ENCODE results near the gene PLPP4. TPM values are rescaled to one million over a fixed set of nuclear protein-coding genes. Genes with fewer than 3 reads are reported as not detected.

The PLPP4 gene
- total and polyA plus RNA-seq, 9 donors, result 0.15 to 0.72 (median 0.31) TPM; not detected in 3

DNA sequence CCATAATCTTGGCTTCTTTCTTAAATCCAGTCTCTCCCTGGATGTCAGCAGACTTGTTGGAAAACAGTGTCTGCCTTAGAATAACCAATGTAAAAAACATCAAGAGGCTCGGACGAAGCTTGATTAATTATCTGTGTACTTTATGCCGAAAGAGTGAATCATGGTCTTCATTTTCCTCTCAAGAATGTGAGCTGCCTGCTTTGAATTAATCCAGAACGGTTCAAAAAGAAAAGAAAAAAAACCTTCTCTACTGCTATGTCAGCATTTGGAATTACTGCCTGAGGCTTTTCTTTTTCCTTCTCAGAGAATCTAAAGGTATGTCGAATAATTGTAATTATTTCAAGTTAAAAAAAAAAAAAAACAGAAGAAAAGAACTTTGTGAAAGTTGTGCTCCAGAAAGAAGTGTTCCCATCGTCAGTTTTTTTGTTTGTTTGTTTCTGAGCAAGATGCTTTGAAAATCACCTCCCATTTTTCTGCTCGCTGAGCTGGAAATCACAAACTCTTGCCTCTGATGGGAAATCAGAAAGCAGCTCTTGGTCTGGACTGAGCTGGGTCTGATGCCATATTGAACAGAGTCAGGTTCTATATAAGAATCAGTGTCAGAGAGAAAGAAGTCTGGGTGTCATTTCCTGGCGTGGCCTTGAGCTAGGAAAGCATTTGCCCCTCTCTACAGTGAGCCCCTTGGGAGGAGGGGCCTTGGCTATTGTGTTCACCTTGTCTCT, 20.2 kb downstream of the PLPP4 start:
- H3K27ac ChIP-seq, result no peak overlapping the region
- no peaks in the 10 kb centered on the region for H3K27me3 ChIP-seq
- TF ChIP-seq POLR2A (IDR thresholded peaks at IDR 0.05) (no peak), EP300 (IDR thresholded peaks at IDR 0.05) (no peak)
- TF ChIP-seq, protein P1, sequence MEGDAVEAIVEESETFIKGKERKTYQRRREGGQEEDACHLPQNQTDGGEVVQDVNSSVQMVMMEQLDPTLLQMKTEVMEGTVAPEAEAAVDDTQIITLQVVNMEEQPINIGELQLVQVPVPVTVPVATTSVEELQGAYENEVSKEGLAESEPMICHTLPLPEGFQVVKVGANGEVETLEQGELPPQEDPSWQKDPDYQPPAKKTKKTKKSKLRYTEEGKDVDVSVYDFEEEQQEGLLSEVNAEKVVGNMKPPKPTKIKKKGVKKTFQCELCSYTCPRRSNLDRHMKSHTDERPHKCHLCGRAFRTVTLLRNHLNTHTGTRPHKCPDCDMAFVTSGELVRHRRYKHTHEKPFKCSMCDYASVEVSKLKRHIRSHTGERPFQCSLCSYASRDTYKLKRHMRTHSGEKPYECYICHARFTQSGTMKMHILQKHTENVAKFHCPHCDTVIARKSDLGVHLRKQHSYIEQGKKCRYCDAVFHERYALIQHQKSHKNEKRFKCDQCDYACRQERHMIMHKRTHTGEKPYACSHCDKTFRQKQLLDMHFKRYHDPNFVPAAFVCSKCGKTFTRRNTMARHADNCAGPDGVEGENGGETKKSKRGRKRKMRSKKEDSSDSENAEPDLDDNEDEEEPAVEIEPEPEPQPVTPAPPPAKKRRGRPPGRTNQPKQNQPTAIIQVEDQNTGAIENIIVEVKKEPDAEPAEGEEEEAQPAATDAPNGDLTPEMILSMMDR (IDR thresholded peaks at IDR 0.05), result no peak
- H3K36me3 ChIP-seq, result no peaks in the 10 kb centered on the region
- intact Hi-C loops (cut with DNase I), result no loop called here
- no peaks in the 10 kb centered on the region for H3K4me1 ChIP-seq (ENCODE audit: insufficient read depth)
- H3K4me3 ChIP-seq, result no peak overlapping the region
- no peak for DNase-seq
- H3K9me3 ChIP-seq, result no peaks in the 10 kb centered on the region
- WGBS, 3 donors, result 17 to 21% (median 20%) methylated on average over 8 of the region's 8 CpGs

DNA sequence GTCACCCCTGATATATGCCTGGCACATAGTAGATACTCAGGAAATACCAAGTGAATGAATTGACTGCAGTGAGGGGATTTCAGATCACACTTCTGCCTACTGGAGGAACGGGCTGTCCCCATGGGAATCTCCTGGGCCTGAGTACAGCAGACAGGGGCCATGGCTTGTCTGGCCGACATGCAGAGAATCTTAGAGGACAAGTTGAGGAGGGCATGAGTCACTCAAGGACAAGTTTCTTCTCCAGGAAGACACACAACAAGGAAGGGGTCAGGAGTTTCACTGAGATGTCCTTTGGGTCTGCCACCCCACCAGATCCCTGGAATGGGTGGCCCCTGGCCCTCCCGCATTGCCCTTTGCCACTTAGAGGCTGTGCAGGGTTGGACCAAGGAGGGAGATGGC, 20.7 kb downstream of the PLPP4 start:
- DNase-seq, result no peak
- Histone ChIP-seq H3K36me3 (no peaks in the 10 kb centered on the region), H3K27ac (no peak overlapping the region), H3K4me1 (ENCODE audit: insufficient read depth) (no peaks in the 10 kb centered on the region), H3K9me3 (no peaks in the 10 kb centered on the region), H3K27me3 (no peaks in the 10 kb centered on the region), H3K4me3 (no peak overlapping the region)
- WGBS, 3 donors, result 70 to 81% (median 81%) methylated on average over 3 of the region's 3 CpGs
- no peak for TF ChIP-seq EP300 (IDR thresholded peaks at IDR 0.05)
- no peak for TF ChIP-seq POLR2A (IDR thresholded peaks at IDR 0.05)
- intact Hi-C loops (cut with DNase I), result no loop called here

DNA sequence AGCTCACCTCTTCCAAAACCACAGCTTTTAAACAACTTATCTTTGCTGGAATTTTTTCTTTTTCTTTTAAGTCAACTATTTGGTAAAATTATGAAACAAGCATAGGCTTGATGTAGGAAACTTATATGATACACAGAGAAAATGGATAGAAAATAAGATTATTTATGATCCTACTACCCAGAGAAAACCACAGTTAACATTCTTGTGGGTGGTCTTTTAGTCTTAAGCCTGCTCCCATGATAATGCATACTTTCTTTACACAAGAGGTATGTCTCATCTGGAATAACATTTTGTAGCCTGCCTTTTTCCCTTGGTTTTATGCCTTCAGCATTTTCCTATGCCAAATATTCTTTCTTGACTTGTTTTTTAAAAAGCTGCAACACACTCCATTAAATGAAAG, 21.4 kb downstream of the PLPP4 start:
- no peaks in the 10 kb centered on the region for H3K4me1 ChIP-seq (ENCODE audit: insufficient read depth)
- intact Hi-C loops (cut with DNase I), result no loop called here
- H3K27ac ChIP-seq, result no peak overlapping the region
- no peaks in the 10 kb centered on the region for H3K9me3 ChIP-seq
- no peak overlapping the region for H3K4me3 ChIP-seq
- TF ChIP-seq, protein P1 (IDR thresholded peaks at IDR 0.05), result no peak
- TF ChIP-seq POLR2A (IDR thresholded peaks at IDR 0.05) (no peak), EP300 (IDR thresholded peaks at IDR 0.05) (no peak)
- DNase-seq, result no peak
- no peaks in the 10 kb centered on the region for H3K27me3 ChIP-seq
- no peaks in the 10 kb centered on the region for H3K36me3 ChIP-seq

DNA sequence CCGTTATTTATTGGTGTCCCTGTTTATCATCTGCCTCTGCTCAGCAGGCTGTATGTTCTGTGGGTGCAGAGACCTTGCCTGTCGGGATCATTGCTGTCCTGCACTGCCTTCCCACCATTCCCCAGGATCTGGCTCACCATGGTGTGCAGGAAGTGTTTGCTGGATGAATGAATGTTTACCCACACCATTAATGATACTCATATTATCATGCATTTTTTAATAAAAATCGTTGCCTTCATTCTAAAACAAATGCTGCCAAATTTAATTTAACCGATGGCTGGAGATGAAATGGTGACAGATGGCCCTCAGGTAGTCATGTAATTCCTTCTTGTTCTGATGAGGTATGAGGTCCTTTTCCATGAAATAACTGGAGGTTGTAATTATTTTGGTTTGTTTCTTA, 22.5 kb downstream of the PLPP4 start:
- Histone ChIP-seq H3K4me3 (no peak overlapping the region), H3K36me3 (no peaks in the 10 kb centered on the region), H3K9me3 (no peaks in the 10 kb centered on the region), H3K27ac (no peak overlapping the region), H3K27me3 (no peaks in the 10 kb centered on the region), H3K4me1 (ENCODE audit: insufficient read depth) (no peaks in the 10 kb centered on the region)
- no peak for TF ChIP-seq POLR2A (IDR thresholded peaks at IDR 0.05)
- TF ChIP-seq, protein P1 (IDR thresholded peaks at IDR 0.05), result no peak
- TF ChIP-seq EP300 (IDR thresholded peaks at IDR 0.05), result no peak
- no peak for DNase-seq
- intact Hi-C loops (cut with DNase I), result no loop called here
- 81 to 83% (median 82%) methylated on average over 4 of the region's 4 CpGs for WGBS, 3 donors

DNA sequence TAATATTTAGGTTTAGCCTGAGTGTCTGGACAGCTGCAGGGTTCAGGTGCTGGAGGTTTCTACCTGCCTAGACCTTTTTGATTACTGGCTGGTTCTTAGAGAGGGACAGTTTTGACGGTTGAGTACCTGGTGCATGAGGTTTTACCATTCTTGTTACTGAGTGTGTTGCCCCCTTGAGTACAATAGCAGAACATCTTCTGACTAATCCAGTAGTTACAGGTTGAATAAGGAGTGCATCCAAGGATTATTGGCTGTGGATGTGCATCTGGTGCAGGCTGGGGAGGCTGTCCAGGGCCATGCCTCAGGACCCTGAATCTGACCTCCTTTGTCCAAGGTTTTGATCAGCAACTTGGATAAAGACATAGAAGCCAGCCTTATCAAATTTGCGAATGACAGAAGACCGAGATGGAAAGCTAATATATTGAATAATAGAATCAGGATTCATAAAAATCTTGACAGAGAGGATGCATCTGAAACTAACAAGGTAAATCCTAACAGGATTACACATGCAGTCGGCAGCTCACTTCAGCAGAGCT, 23.1 kb downstream of the PLPP4 start:
- no peaks in the 10 kb centered on the region for H3K27me3 ChIP-seq
- H3K9me3 ChIP-seq, result no peaks in the 10 kb centered on the region
- intact Hi-C loops (cut with DNase I), result no loop called here
- no peak overlapping the region for H3K27ac ChIP-seq
- no peaks in the 10 kb centered on the region for H3K36me3 ChIP-seq
- H3K4me1 ChIP-seq (ENCODE audit: insufficient read depth), result no peaks in the 10 kb centered on the region
- TF ChIP-seq, protein P1 (IDR thresholded peaks at IDR 0.05), result no peak
- TF ChIP-seq EP300 (IDR thresholded peaks at IDR 0.05) (no peak), POLR2A (IDR thresholded peaks at IDR 0.05) (no peak)
- 73 to 80% (median 75%) methylated on average over 4 of the region's 4 CpGs for WGBS, 3 donors
- no peak for DNase-seq
- no peak overlapping the region for H3K4me3 ChIP-seq

Measured in ovary (tissue), 9 donors.